Neuronal stem cell (in vitro differentiated cells): ENCODE results near the gene CMC1.

ENCODE experiments used
- DNase-seq: peaks from one replicate; pipeline ENCODE4 v3.0.0-alpha.2; 2013; ENCODE audit warnings: low spot score
- H2AFZ ChIP-seq: one replicate; pipeline ENCODE4 v1.6.1; 2013; ENCODE audit warnings: mild to moderate bottlenecking, low read length, inconsistent platforms
- H2AK5ac ChIP-seq: 2 replicates; pipeline ENCODE4 v1.6.1; 2013; ENCODE audit warnings: low read depth, mild to moderate bottlenecking, inconsistent platforms, low read length, moderate library complexity, mixed read lengths
- H2BK120ac ChIP-seq: 2 replicates; pipeline ENCODE4 v1.6.1; 2013; ENCODE audit warnings: low read depth, mild to moderate bottlenecking, inconsistent platforms, low read length, moderate library complexity, mixed read lengths
- H2BK12ac ChIP-seq: one replicate; pipeline ENCODE4 v1.6.1; 2013; ENCODE audit warnings: low read length, inconsistent platforms
- H2BK15ac ChIP-seq: 2 replicates; pipeline ENCODE4 v1.6.1; 2013; ENCODE audit warnings: mild to moderate bottlenecking, low read length, inconsistent platforms, mixed read lengths
- H2BK5ac ChIP-seq: one replicate; pipeline ENCODE4 v1.6.1; 2013; ENCODE audit warnings: inconsistent platforms, mild to moderate bottlenecking, low read length, moderate library complexity
- H3K14ac ChIP-seq: one replicate; pipeline ENCODE4 v1.6.1; 2013; ENCODE audit warnings: low read length, inconsistent platforms
- H3K18ac ChIP-seq: 2 replicates; pipeline ENCODE4 v1.6.1; 2013; ENCODE audit warnings: low read length, inconsistent platforms
- H3K23ac ChIP-seq: 2 replicates; pipeline ENCODE4 v1.6.1; 2013; ENCODE audit warnings: low read depth, mild to moderate bottlenecking, mixed read lengths, low read length, inconsistent platforms; ENCODE audit not compliant: poor library complexity
- H3K27ac ChIP-seq: replicated peaks from 3 replicates; pipeline ENCODE4 v1.5.1; 2013; ENCODE audit warnings: low read length, inconsistent platforms
- H3K27me3 ChIP-seq, 3 experiments: 2 replicates each; pipeline ENCODE4 v1.6.1; 2013; ENCODE audit warnings: low read length in 3 of 3, mild to moderate bottlenecking in 2 of 3, inconsistent platforms in 1 of 3, low read depth in 1 of 3, mixed read lengths in 1 of 3, moderate library complexity in 1 of 3; ENCODE audit not compliant: control insufficient read depth in 3 of 3, insufficient read depth in 3 of 3
- H3K36me3 ChIP-seq, 2 donors: replicated peaks in 1 of 2; 2 replicates each; pipeline ENCODE4 v1.6.1; 2013; ENCODE audit warnings: low read length in 2 of 2; ENCODE audit not compliant: control insufficient read depth in 2 of 2, insufficient read depth in 2 of 2
- H3K4ac ChIP-seq: 2 replicates; pipeline ENCODE4 v1.6.1; 2013; ENCODE audit warnings: inconsistent platforms, mild to moderate bottlenecking, low read length, moderate library complexity
- H3K4me1 ChIP-seq, 2 donors: 1 replicate in 1 of 2; 2 replicates in 1 of 2; pipeline ENCODE4 v1.6.1; 2013; ENCODE audit warnings: low read length in 2 of 2, low read depth in 1 of 2; ENCODE audit not compliant: control insufficient read depth in 2 of 2, insufficient read depth in 1 of 2
- H3K4me2 ChIP-seq: one replicate; pipeline ENCODE4 v1.6.1; 2013; ENCODE audit warnings: mild to moderate bottlenecking, low read length, inconsistent platforms; ENCODE audit not compliant: insufficient read depth, poor library complexity, severe bottlenecking
- H3K4me3 ChIP-seq, 2 donors: 2 replicates each; pipeline ENCODE4 v1.5.1; 2013; ENCODE audit warnings: low read length in 2 of 2, mild to moderate bottlenecking in 2 of 2, inconsistent platforms in 1 of 2, moderate library complexity in 1 of 2
- H3K79me1 ChIP-seq: one replicate; pipeline ENCODE4 v1.6.1; 2013; ENCODE audit warnings: low read depth, mild to moderate bottlenecking, inconsistent platforms, low read length, moderate library complexity
- H3K9ac ChIP-seq: one replicate; pipeline ENCODE4 v1.6.1; 2013; ENCODE audit warnings: mild to moderate bottlenecking, low read depth, low read length, inconsistent platforms; ENCODE audit not compliant: poor library complexity
- H3K9me3 ChIP-seq, 2 donors: replicated peaks in 1 of 2; 2 replicates each; pipeline versions ENCODE3 to v1.6.1; 2013; ENCODE audit warnings: low read length in 2 of 2, mild to moderate bottlenecking in 2 of 2, inconsistent platforms in 1 of 2, low read depth in 1 of 2, mixed read lengths in 1 of 2, moderate library complexity in 1 of 2; ENCODE audit not compliant: control insufficient read depth in 2 of 2, insufficient read depth in 1 of 2
- H4K8ac ChIP-seq: one replicate; pipeline ENCODE4 v1.6.1; 2013; ENCODE audit warnings: low read depth, mild to moderate bottlenecking, inconsistent platforms, low read length, moderate library complexity
- H4K91ac ChIP-seq: one replicate; pipeline ENCODE4 v1.6.1; 2013; ENCODE audit warnings: low read length, low read depth, mild to moderate bottlenecking, inconsistent platforms; ENCODE audit not compliant: poor library complexity
- WGBS, 2 donors: extraction: QIAGEN DNeasy Blood & Tissue Kit; methylation state at CpG; one replicate each; pipeline ENCODE4 v1.1.7; 2013; ENCODE audit warnings: missing lambda C conversion rate in 2 of 2, mixed read lengths in 1 of 2; ENCODE audit not compliant: insufficient read length in 2 of 2, insufficient replicate concordance in 1 of 2; ENCODE audit errors: extremely low coverage in 2 of 2; 5-methylcytosine and 5-hydroxymethylcytosine counted together

CMC1 gene

DNA sequence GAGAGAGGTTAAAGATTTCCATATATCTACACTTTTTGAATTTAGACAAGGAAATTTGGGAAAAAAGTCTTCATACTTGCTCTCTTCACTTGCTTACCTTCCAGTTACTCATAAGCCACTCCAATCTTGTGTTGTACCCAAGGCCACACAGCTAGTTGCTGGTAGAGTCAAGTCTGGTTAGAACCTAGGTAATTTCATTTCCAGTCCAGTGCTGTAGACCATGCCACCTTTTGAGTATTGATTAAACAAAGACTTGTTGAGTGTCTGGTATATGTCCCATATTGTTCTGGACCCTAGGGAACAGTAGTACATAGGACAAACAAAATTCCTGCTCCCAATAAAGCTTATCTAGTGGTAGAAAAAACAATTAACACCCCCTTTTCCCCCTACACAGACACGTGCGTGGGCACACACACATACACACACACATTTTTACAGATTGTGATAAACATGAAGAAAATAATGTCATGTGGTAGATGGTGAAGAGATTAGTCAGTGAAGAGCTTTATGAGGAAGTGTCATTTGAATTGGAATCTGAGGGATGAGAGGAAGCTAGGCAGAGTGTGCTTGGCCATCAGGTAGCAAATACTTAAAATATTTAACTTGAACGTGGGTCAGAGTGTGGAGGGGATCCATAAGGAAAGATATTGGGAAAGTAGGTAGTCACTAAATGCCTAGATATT lies 2.1 kb downstream of the CMC1 start:
- Histone ChIP-seq H3K79me1 (no peaks in the 10 kb centered on the region), H3K4me2 (no peak overlapping the region), H3K27me3 (no peaks in the 10 kb centered on the region), H4K8ac (no peak overlapping the region), H2BK15ac (no peak overlapping the region), H3K4ac (no peak overlapping the region), H2BK12ac (no peak overlapping the region), H2BK5ac (no peak overlapping the region), H3K9ac (no peak overlapping the region), H3K36me3 (no peaks in the 10 kb centered on the region), H2AK5ac (no peak overlapping the region), H3K23ac (no peak overlapping the region), H2BK120ac (no peak overlapping the region), H3K14ac (no peak overlapping the region), H3K18ac (no peak overlapping the region), H3K27ac (no peak overlapping the region), H3K9me3 (no peaks in the 10 kb centered on the region), H4K91ac (no peak overlapping the region), H3K4me3 (no peak overlapping the region), H2AFZ (no peak overlapping the region), H3K4me1 (peaks cover 4% of the 10 kb centered on the region in 2 donors)
- DNase-seq, result no peak
- WGBS, 2 donors, result no CpG with 5 or more reads among the region's 3 CpGs

DNA sequence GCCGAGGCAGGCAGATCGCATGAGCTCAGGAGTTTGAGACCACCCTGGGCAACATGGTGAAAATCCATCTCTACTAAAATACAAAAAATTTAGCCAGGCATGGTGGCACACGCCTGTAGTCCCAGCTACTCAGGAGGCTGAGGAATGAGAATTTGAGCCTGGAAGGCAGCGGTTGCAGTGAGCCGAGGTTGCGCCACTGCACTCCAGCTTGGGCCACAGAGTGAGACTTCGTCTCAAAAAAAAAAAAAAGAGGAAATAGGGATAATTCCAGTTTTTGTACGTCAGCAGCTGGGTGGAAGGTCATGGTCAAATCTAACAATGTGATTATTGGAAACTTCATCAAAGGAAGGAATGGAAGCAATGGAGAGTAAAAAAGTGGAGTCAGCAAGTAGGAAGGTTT lies 3.1 kb downstream of the CMC1 start:
- no CpG with 5 or more reads among the region's 8 CpGs for WGBS, 2 donors
- no peak overlapping the region for H2BK5ac ChIP-seq
- no peaks in the 10 kb centered on the region for H3K9me3 ChIP-seq
- no peak overlapping the region for H3K23ac ChIP-seq
- H3K4me1 ChIP-seq, result peaks cover 2 to 4% of the 10 kb centered on the region in 2 donors
- no peak overlapping the region for H4K91ac ChIP-seq
- H2AFZ ChIP-seq, result no peak overlapping the region
- no peak overlapping the region for H2BK15ac ChIP-seq
- H3K27ac ChIP-seq, result no peak overlapping the region
- H2AK5ac ChIP-seq, result no peak overlapping the region
- no peak overlapping the region for H2BK120ac ChIP-seq
- no peak overlapping the region for H3K4ac ChIP-seq
- H3K9ac ChIP-seq, result no peak overlapping the region
- H3K79me1 ChIP-seq, result no peaks in the 10 kb centered on the region
- H2BK12ac ChIP-seq, result no peak overlapping the region
- H3K18ac ChIP-seq, result no peak overlapping the region
- no peak overlapping the region for H4K8ac ChIP-seq
- no peak overlapping the region for H3K4me3 ChIP-seq
- H3K36me3 ChIP-seq, result no peaks in the 10 kb centered on the region
- DNase-seq, result no peak
- H3K14ac ChIP-seq, result no peak overlapping the region
- H3K27me3 ChIP-seq, result no peaks in the 10 kb centered on the region
- no peak overlapping the region for H3K4me2 ChIP-seq

DNA sequence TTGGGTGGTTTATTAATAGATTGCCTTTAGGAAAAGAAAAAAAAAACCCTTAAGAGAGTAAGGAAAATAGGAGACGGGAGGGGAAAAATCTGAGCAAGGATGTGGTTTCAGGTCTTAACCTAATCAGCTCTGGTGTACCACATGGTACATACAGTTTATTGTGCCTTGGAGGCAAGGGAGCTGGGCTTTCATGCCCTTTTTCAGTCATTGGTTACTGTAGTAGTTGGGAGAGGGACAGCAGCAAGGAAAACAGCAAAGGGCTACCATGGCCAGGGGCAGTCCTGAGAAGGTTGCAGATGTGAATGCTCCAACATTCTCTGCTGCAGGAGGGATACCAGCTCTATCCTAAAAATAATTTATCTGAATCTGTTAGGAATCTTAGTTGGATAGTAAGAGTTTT lies 5.9 kb downstream of the CMC1 start:
- H4K8ac ChIP-seq, result no peak overlapping the region
- no peak overlapping the region for H2BK120ac ChIP-seq

DNA sequence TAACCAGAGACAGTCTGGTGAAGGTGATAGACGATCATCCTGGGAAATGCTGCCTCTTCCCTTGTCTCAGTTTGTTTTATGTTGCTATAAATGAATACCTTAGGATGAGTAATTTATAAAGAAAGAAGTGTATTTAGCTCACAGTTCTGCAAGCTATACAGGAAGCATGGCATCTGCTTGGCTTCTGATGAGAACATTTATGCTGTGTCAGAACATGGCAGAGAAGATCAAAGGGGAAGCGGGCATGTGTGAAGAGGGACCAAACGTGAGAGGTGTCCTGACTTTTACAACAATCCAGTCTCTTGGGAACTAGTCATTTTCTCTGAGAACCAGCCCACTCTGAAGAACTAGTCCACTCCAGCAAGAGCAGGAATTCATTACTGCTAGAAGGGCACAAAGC lies 9.6 kb downstream of the CMC1 start:
- H3K4me2 ChIP-seq, result no peak overlapping the region
- no peak overlapping the region for H4K8ac ChIP-seq
- H3K23ac ChIP-seq, result no peak overlapping the region
- no peak overlapping the region for H4K91ac ChIP-seq
- no peaks in the 10 kb centered on the region for H3K4me1 ChIP-seq
- H3K36me3 ChIP-seq, result no peaks in the 10 kb centered on the region
- H3K27ac ChIP-seq, result no peak overlapping the region
- no peaks in the 10 kb centered on the region for H3K27me3 ChIP-seq
- no peak overlapping the region for H3K18ac ChIP-seq
- H2AFZ ChIP-seq, result no peak overlapping the region
- H3K79me1 ChIP-seq, result no peaks in the 10 kb centered on the region
- H3K9ac ChIP-seq, result no peak overlapping the region
- no peak overlapping the region for H2AK5ac ChIP-seq
- no peak overlapping the region for H2BK15ac ChIP-seq
- H2BK12ac ChIP-seq, result no peak overlapping the region
- no peak overlapping the region for H3K4me3 ChIP-seq
- H3K9me3 ChIP-seq, result no peaks in the 10 kb centered on the region
- no CpG with 5 or more reads among the region's 3 CpGs for WGBS, 2 donors
- no peak for DNase-seq
- no peak overlapping the region for H3K14ac ChIP-seq
- no peak overlapping the region for H2BK120ac ChIP-seq
- no peak overlapping the region for H3K4ac ChIP-seq
- H2BK5ac ChIP-seq, result no peak overlapping the region

More for the DNA sequence above, 5.9 kb downstream of the CMC1 start:
- Histone ChIP-seq H3K4me3 (no peak overlapping the region), H3K9ac (no peak overlapping the region), H2BK12ac (no peak overlapping the region), H2AFZ (no peak overlapping the region), H3K23ac (no peak overlapping the region), H2BK15ac (no peak overlapping the region), H3K4ac (no peak overlapping the region), H3K14ac (no peak overlapping the region), H2BK5ac (no peak overlapping the region), H3K79me1 (no peaks in the 10 kb centered on the region), H4K91ac (no peak overlapping the region), H3K36me3 (no peaks in the 10 kb centered on the region), H2AK5ac (no peak overlapping the region), H3K4me2 (no peak overlapping the region), H3K4me1 (peaks cover 0 to 2% of the 10 kb centered on the region in 2 donors), H3K27me3 (no peaks in the 10 kb centered on the region), H3K18ac (no peak overlapping the region), H3K27ac (no peak overlapping the region), H3K9me3 (no peaks in the 10 kb centered on the region)
- WGBS, 2 donors, result no CpG with 5 or more reads among the region's 1 CpG
- DNase-seq, result no peak
